ENCODE results near the gene DICER1. TPM values are rescaled to one million over a fixed set of nuclear protein-coding genes. Genes with fewer than 3 reads are reported as not detected.

The DICER1 gene
- polyA plus RNA-seq, 2 of the 4 experiments (the other 2 are of a cell fraction) = 14.1 to 46.3 TPM

GRCh38 chr14:95200404-95200803 is 43.1 kb upstream of the DICER1 start:
- TF ChIP-seq FOSB (CRISPR knock-in tag; IDR thresholded peaks at IDR 0.05) = no peak
- no peak for TF ChIP-seq EHMT2 (IDR thresholded peaks at IDR 0.05; ENCODE audit: low read depth)
- no peak for TF ChIP-seq EHF (CRISPR knock-in tag; IDR thresholded peaks at IDR 0.05)
- TF ChIP-seq ZSCAN20 (CRISPR knock-in tag; IDR thresholded peaks at IDR 0.05) = no peak
- TF ChIP-seq JUNB (IDR thresholded peaks at IDR 0.05) = no peak
- no peak for TF ChIP-seq KDM1A (IDR thresholded peaks at IDR 0.05; ENCODE audit: low read depth)
- CTCF ChIA-PET = interaction anchor here (0.7 kb wide), 1 partner anchor 119 kb away, joined by 3 read pairs; no protein-coding TSS in a partner anchor
- H3K4me2 ChIP-seq = no peak overlapping the region
- H3K27ac ChIP-seq = no peak overlapping the region
- H3K4me1 ChIP-seq = no peaks in the 10 kb centered on the region
- no peak for ATAC-seq
- POLR2A ChIA-PET = no interaction called here
- WGBS (ENCODE audit: missing lambda C conversion rate) = 71% methylated on average over 4 of the region's 7 CpGs
- H3K4me3 ChIP-seq = no peak overlapping the region
- FAIRE-seq = no peak
- DNase-seq (ENCODE audit: low read depth in 1 of 2, low spot score in 1 of 2) = no peak
- H3K9me3 ChIP-seq = peaks cover 3% of the 10 kb centered on the region; the same call in 2 of the 3 replicates

- ChIA-PET POLR2A (no interaction called here), CTCF (interaction anchor here (0.7 kb wide), 2 partner anchors 231 to 281 kb away, joined by 3 to 4 read pairs; no protein-coding TSS in a partner anchor)
- H3K4me1 ChIP-seq = no peaks in the 10 kb centered on the region
- H3K27ac ChIP-seq = no peak overlapping the region
- no peak for DNase-seq (ENCODE audit: low read depth in 1 of 2, low spot score in 1 of 2)
- no peak overlapping the region for H3K4me3 ChIP-seq
- no peak overlapping the region for H3K4me2 ChIP-seq
- no peak for TF ChIP-seq POLR2A (IDR thresholded peaks at IDR 0.05; ENCODE audit: low read length)
- no peak for TF ChIP-seq NPAS2 (CRISPR knock-in tag; IDR thresholded peaks at IDR 0.05; ENCODE audit: borderline replicate concordance)
- TF ChIP-seq NFE2L2 (conservative IDR thresholded peaks at IDR 0.05; ENCODE audit: low read length) = no peak
- no peak for TF ChIP-seq EHF (CRISPR knock-in tag; IDR thresholded peaks at IDR 0.05)
- no peak for TF ChIP-seq JUN (IDR thresholded peaks at IDR 0.05)
- TF ChIP-seq RFX5 (IDR thresholded peaks at IDR 0.05) = no peak
- TF ChIP-seq E2F6 (IDR thresholded peaks at IDR 0.05; ENCODE audit: borderline replicate concordance, low read depth) = no peak
- TF ChIP-seq HMGXB4 (CRISPR knock-in tag; IDR thresholded peaks at IDR 0.05; ENCODE audit: borderline replicate concordance) = no peak
- no peak for TF ChIP-seq SMC3 (IDR thresholded peaks at IDR 0.05)
- no peak for TF ChIP-seq EP300 (IDR thresholded peaks at IDR 0.05)
- no peak for TF ChIP-seq ZNF302 (CRISPR knock-in tag; IDR thresholded peaks at IDR 0.05)
- TF ChIP-seq MAX (IDR thresholded peaks at IDR 0.05) = no peak
- no peak for TF ChIP-seq PBX3 (IDR thresholded peaks at IDR 0.05)
- ATAC-seq = no peak
- H3K9me3 ChIP-seq = no peaks in the 10 kb centered on the region; the same call in 2 of the 3 replicates
- WGBS (ENCODE audit: missing lambda C conversion rate) = 93% methylated on average over 8 of the region's 8 CpGs
- no peak for FAIRE-seq
Observed at GRCh38 chr14:95199298-95199983, 42.1 kb upstream of the DICER1 start.

GRCh38 chr14:95198320-95198719 is 41.0 kb upstream of the DICER1 start:
- DNase-seq (ENCODE audit: low read depth in 1 of 2, low spot score in 1 of 2) (no peak), FAIRE-seq (no peak), ATAC-seq (no peak)
- no peaks in the 10 kb centered on the region for H3K4me1 ChIP-seq
- TF ChIP-seq MAZ (IDR thresholded peaks at IDR 0.05; ENCODE audit: borderline replicate concordance, low read depth, low read length) = no peak
- no peak for TF ChIP-seq ATOH8 (CRISPR knock-in tag; IDR thresholded peaks at IDR 0.05; ENCODE audit: low read depth)
- TF ChIP-seq RAD21 (conservative IDR thresholded peaks at IDR 0.05 in 1 of 2, IDR thresholded peaks at IDR 0.05 in 1 of 2) = no peak
- TF ChIP-seq TP53 (CRISPR knock-in tag; IDR thresholded peaks at IDR 0.05) = no peak
- no peak for TF ChIP-seq ZC3H11A (IDR thresholded peaks at IDR 0.05)
- TF ChIP-seq ZNF302 (CRISPR knock-in tag; IDR thresholded peaks at IDR 0.05) = no peak
- TF ChIP-seq BHLHE40 (IDR thresholded peaks at IDR 0.05; ENCODE audit: low read depth, low read length) = no peak
- no peak for TF ChIP-seq EHF (CRISPR knock-in tag; IDR thresholded peaks at IDR 0.05)
- no peak for TF ChIP-seq NR3C1 (IDR thresholded peaks at IDR 0.05)
- TF ChIP-seq GATA3 (IDR thresholded peaks at IDR 0.05; ENCODE audit: borderline replicate concordance) = no peak
- TF ChIP-seq HOXA7 (CRISPR knock-in tag; IDR thresholded peaks at IDR 0.05) = no peak
- TF ChIP-seq POLR2A (IDR thresholded peaks at IDR 0.05; ENCODE audit: low read length) = no peak
- TF ChIP-seq HEYL (CRISPR knock-in tag; IDR thresholded peaks at IDR 0.05) = no peak
- TF ChIP-seq MYC (IDR thresholded peaks at IDR 0.05; ENCODE audit: borderline replicate concordance, low read length) = no peak
- no peak for TF ChIP-seq ELK1 (IDR thresholded peaks at IDR 0.05; ENCODE audit: low read depth, low read length)
- CTCF ChIA-PET = interaction anchor here (1.1 kb wide), 1 partner anchor 11 kb away, joined by 3 read pairs; no protein-coding TSS in a partner anchor
- POLR2A ChIA-PET = no interaction called here
- no peak overlapping the region for H3K4me2 ChIP-seq
- no peak overlapping the region for H3K4me3 ChIP-seq
- no peak overlapping the region for H3K27ac ChIP-seq
- H3K9me3 ChIP-seq = no peaks in the 10 kb centered on the region
- WGBS (ENCODE audit: missing lambda C conversion rate) = 98% methylated on average over 9 of the region's 9 CpGs

Measured in A549 (cell line).